Fibroblast of skin of left quadriceps (primary cell): ENCODE results near the gene PANK1.

Experiments
- DNase-seq, 2 experiments: peaks; one replicate each; pipeline ENCODE4 v3.0.0-alpha.2; 2013; ENCODE audit warnings: low read depth in 2 of 2

PANK1 gene

DNA sequence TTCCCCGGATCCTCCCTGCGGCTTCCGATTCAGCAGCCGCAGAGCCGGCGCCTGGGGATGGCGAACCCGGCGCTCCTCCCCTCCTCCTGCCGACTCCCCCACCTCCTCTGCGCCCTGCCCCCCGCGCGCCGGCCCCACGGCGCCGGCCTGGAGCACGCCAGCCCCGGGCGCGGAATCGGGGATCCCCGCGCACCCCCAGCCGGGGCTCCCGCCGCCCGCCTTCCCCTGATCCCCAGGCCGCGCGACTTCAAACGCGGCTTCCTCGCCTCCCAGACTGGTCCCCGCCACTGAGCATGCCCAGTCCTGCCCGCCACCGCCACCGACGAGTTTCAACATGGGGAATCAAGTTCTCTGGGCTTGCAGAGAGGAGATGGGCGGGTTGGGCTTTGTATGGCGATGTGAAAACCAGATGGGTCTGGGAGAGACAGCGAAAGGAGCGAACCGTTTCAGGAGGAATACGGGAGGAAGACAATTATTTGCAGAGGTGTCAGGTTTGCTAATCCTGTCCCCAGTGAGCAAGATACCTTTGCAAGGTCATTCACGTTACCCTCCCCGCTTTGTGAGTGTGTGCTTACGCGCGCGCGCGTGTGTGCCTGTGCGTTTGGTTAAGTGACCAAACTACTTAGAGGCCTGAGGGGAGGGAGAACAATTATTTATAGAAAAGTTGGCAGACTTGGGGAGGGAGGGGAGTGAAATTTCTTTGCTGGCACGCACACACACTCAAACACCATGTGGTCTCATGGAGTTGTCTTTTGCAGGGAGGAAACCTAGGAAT is at the start of gene PANK1:
Gene PANK1, minus strand, starts transcription at position 276 of the 775 bp plus-strand sequence. CDS start 351 bp downstream, outside the sequence.
- no peak for DNase-seq

DNA sequence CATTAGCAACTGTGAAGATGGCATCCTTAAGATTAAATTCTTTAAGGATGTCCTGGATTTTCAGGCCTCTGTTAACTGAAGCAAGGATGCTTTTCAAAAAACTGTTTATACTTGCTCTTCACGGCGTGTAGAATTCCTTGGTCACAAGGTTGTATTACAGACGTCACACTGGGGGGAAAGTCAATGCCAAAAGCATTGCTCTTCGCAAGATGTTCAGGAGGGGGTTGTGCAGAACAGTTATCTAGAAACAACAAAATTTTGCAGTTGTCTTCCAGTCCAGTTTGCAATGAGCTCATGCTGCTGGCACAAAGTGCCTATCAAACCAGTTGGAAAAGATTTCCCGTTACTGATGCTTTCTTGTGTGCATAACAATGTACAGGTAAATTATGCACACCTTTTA is 48.1 kb upstream of the PANK1 start:
- DNase-seq = no peak

DNA sequence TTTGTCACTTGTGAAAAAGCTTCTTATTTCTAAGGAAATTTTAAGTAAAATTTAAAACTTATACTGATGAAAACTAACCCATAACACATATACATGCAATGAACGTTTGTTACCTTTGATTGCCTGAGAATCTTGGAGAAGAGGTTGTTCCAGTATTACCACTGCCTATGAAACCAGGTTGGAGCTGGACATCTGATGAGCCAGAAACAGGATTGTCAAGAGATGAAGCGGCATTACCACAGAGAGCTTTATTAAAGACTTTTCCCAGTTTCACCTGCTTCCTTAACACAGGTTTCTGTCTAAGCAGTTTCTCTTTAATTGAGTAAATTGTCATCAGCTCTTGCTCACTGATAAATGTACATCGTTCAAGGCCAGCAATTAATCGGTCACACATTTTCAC is 47.4 kb upstream of the PANK1 start:
- DNase-seq = no peak

DNA sequence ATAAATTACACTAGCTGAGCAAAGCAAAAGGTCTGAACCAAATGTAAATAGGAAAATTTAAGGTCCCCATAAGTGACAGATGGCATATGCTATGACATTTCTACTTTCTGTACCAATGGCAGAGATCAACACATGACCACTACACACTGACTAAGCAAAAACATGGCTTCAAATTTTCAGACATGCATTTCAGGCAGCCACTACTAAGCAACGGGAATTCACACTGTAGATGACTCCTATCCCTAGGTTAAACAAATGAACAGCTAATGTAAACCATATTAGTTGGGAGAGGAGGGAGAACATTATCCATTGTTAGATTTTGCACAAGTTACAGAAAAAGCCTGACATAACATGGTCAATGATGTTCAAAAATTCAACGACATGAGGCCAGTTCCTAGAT is 45.0 kb upstream of the PANK1 start:
- no peak for DNase-seq

DNA sequence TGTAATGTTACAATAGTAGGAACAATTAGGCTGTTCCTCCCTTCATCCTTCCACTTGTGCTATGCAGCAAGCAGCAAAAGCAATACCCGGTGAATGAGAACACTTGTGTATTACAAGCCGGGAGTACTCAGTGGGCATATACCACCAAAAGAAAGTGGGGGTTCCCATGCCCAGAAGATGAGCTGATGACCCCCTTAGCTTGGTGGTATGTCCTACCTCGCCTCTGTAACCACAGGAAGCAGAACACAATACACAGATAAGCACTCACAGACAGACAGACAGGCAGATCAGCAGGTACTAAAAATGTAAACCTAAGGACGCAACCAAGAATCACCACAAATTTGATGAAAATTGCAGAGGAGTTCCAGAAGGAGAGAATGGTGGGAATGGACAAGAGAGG is 40.9 kb upstream of the PANK1 start:
- DNase-seq = no peak

DNA sequence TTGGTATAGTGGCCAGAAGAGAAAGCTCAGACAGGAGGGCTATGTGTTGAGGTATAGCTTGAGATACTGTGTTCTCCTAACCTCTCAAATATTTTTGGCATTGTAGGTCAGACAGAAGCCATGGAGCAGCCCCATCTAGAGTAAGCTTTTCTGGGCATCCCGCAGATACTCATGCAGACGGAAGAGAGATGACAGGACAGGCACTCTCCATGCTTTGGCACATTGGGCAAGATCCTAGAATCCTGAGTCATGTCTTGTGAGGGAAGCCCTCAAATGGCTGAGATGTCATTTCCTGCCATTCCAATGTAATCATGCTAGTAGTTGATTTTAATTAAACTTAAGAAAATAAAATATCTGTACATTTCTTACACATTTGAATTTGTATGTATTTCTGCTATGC is 39.6 kb upstream of the PANK1 start:
- no peak for DNase-seq

DNA sequence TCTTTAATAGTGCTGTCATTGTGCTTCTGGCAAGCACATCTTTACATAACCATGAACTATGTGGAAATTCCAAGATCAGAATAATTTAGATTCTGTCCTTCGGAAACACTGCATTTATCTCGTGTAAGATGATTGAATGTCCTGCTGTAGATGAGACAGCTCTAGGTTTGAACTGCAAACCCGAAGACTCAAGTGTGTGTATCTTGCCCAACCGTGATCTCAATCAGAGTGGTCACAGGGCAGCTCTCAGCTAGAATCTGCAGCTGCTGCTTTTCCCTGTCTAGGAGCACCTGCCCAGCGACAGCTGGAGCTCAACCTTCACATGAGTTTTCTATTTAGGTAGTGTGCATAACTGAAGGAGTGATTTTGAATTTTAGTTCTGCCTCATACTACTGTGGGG is 38.8 kb upstream of the PANK1 start:
- no peak for DNase-seq

DNA sequence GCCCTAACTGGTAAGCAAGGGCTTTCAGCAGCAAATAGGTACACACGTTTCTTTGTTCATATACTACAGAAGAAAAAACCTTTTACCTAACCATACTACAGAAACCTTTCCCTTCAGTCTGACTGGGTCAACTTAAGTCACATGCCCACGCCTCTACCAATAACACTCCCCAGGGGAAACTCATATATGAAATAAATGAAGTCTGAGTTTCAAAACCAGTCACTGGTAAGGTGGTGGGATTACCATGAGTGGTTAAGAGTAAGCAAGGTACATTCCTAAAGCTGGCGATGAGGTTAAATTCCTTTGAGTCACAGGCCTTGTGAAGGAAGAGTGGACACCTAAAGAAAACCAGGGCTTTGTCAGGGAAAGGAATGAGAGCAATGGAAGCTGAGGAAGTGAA is 34.9 kb upstream of the PANK1 start:
- DNase-seq = no peak

DNA sequence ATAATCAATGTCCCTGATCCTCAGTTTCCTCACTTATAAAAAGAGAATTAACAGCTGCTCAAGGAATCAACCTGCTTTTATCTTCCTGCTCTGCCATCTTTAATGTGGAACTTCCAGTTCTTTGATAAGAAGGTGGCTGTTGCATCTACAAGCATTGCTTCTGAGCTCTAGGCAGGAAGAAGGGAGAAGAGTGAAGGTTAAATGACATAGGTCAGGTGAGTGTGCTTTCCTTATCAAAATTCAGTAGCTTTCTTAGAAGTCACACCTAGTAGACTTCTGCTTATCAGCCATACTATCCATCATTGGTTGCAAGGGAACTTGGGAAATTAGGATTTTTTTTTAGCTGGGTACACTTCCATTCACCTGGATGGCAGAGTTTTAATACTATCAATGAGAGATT is 32.3 kb upstream of the PANK1 start:
- DNase-seq = no peak

DNA sequence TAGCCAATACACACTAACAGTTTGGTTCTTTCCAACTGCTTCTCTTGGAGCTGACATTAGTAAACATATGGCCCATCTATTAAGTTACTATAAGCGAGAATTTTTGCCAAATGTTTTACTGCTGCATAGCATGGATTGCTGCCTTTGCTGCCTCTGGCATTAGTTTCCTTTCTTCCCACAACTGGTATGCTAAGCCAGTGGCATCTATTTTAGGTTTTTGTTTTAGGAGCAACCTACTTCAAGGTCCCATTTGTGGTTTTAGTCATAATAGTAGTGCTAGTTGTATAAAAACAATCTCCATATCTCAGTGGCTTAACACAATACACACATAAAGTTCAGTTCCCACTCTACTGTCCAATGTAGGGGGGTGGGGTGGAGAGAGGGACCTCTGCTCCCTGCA is 25.9 kb upstream of the PANK1 start:
- DNase-seq = no peak

DNA sequence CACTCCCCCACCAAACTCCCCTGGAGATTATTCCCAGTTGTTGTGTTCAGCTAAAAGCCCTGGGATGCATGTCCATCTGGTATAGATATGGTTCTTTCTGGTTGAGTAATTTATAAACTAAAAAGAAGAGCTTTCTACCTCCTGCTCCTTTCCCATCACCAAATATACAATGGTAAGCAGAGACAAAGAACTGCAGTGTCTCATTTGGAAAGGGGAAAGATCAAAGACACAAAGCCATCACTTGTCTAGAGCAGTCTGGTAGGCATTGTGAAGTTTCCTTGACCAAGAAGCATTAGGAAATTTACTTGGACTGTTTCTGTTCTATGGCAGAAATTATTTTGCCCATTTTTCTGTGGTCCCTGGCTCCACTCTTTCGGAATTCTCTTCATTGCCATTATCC is 24.9 kb upstream of the PANK1 start:
- DNase-seq = no peak

DNA sequence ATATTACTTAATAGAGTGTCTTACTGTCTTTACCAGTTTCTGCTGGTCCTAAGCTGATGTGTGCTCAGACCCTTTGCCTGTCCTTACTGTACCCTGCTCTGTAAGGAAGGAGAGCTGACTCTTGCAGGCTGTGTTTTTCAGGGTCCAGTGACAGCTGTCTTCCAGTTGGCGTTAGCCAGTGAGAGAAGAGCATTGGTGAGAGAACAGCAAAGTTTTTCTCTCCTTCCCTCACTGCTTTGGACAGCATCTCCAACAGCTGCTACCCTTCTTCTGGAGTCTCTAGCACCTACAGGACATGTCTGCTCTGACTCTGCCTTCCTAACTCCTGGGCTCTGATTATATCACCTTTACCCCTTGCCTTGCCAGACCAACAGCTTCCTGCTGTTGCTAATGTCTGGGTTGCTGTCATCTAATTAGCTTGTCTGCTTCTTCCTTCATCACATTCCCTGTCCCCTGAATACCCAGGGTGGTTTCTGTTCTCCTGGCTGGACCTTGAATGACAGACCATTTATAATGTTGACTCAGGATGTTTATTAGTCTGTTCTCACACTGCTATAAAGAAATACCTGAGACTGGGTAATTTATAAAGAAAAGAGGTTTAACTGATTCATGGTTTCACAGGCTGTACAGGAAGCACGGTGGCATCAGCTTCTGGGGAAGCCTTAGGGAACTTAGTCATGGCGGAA is 23.5 kb upstream of the PANK1 start:
- no peak for DNase-seq

DNA sequence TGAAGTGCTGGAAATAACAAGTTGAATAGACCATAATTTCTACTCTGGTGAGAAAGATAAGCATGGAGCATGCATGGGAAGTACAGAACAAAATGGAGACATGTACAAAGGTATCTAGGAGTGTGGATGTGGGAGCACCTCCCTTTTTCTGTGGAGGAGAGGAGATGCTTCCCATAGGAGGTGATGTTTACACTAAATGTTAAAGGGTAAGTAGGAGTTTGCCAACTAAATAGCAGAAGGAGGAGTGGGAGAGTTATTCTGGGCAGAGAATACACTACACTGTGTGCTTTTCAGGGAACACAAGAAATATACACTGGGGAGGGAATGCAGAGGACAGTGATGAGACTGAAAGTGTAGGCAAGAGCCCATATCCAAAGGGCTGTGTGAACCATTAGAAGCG is 21.1 kb upstream of the PANK1 start:
- DNase-seq = no peak

DNA sequence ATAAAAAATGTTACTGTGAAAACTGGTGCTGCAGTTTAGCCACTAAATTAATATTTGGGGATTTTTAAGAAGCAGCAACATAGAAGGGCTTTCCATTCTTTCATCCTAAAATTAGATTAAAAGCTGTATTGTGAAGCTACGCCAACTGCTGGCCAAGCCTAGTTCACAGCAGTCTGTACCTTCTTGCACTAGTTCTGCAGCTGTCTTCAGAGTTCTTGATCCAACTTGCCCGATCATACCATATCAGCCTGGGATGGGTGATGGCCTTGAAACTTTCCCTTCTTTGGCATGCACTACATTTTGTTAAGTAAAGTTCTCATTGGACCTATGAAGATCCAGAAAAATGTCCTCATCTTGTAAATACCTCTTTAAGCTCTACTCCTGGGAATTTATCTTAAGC is 20.3 kb upstream of the PANK1 start:
- no peak for DNase-seq

DNA sequence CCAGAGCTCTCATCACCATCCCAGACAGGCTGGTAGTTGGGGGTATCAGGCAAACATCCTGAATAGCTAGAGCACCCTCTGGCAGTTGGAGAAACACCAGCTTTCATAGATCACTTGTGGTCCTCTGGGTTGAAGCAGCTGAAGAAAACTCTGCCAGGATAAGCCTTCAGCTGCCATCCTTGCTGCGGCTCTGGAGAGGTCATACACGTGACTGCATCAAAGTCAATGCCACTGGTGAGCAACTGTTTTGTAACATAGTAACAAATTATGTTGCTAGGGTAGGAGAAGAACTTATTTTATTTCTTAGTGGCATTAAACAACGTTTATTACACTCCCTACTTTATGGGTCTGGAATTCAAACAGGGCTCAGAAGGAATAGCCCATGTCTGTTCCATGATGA is 19.2 kb upstream of the PANK1 start:
- no peak for DNase-seq

DNA sequence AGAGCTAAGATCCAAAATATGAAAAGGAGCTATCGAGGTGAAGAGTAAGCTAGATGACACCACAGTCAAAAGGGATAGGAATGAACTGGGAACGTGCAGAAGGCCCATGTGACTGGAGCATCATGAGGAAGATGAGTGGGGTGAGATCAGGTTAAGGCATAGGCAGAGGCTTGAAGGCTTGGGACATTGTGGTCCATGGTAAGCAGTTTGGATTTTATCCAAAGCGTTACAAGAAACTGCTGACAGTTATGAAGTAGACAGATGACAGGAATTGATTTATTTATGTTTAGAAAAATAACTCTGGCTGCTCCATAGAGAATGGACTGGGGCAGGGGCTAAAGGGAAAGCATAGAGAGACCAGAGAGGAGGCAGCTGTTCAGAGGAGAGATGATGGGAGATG is 18.1 kb upstream of the PANK1 start:
- DNase-seq = no peak

DNA sequence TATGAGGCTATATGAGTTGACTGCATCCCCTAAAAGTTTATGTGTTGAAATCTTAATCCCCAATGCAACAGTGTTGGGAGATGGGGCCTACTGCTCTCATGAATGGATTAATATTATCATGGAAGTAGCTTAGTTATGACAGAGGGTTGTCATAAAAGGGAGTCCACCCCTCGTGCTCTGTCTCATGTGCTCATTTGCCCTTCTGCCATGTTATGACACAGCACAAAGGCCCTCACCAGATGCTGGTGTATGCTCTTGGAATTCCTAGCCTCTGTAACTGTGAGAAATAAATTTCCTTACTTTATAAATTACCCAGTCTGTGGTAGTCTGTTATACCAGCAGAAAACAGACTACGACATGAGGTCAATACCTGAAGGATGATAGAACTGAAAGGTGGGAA is 17.6 kb upstream of the PANK1 start:
- no peak for DNase-seq

DNA sequence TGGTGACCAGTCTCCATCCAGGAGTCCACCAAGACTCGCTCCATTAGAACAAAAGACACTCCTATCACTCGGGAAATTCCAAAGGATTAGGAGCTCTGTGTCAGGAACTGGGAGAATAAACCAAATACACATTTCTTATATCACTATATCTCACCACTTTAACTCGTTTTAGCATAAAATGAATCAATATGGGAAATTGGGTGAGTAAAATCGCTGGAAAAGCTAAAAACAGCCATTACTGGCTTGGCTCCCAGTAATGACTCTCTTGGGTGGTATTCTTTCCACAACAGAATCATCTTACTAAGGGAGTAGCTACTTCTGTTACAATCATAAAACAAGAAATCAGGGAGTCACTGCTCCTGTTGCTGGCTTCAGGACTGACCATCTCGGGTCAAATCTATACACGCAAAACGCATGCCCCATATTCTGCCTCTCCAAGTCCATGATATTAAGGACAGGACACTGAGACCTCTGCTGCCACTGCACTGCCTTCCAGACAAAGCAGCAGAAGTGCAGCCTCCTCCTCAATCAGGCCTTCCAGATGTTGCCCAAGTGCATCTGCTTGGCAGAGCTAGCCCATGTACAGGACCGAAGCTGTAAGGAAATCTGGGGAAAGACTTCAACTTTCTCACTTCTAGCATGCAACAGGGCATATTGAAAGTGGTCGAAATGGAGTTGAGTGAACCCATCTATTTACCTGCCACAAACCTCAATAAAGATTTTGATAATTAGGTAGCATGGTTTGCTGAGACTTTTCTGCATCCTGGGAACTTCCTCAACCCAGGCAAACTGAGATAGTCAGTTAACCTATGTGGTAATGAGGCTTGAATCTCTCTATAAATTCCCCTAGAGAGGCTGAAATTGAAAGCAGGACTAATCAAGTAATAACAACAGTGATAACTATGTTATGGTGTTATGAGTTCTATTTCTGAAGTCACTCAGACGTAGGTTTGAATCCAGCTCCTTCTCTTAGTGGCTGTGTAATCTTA is 14.4 kb upstream of the PANK1 start:
- DNase-seq = peak; percentile 87 to 90

DNA sequence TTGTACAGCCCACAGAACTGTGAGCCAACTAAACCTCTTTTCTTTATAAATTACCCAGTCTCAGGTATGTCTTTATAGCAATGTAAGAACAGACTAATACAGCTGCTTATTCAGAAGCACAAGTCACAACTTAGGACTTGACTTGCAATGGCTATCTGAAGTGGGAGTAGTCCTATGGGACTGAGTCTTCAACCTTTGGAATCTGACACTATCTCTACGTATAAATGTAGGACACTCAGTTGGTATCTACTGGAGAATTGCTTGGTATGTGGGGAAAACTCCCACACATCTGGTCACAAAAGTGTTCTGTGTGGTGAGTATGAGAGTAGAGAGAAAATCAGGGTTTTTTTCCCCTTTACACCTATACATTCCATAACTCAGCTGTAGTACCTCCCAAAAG is 12.3 kb upstream of the PANK1 start:
- DNase-seq = no peak

DNA sequence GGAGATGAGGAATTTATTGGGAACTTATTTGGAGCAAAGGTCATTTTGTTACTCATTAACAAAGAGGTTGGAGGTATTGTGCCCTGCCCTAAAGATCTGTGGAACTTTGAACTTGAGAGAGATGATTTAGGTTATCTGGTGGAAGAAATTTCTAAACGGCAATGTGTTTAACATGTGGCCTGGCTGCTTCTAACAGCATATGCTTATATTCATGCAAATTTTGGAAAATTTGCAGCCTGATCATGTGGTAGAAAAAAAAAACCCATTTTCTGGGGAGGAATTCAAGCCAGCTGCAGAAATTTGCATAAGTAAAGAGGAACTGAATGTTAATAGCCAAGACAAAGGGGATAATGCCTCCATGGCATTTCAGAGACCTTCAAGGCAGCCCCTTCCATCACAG is 10.7 kb upstream of the PANK1 start:
- DNase-seq = no peak

DNA sequence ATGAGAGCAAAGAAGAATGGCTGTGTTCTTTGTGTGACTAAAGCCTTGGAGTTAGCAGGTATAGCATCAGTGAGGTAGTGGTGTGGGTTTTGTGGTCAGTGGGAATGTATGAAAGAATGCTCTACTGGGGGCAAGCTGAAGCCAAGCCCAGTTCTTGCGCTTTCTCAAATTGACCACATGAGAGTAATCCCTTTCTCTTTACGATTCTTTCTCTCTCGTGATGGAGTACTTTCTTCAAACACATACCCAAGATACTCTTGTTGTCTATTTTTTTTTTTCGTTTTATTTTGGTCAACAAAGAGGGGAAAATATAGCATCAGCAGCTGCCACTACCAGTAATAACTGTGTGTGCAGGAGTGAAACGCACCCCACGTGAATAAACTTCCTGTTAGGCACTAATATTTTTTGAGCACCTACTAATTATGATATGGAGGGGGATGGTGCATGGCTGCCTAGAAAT is 8.4 kb upstream of the PANK1 start:
- DNase-seq = peak; percentile 47

DNA sequence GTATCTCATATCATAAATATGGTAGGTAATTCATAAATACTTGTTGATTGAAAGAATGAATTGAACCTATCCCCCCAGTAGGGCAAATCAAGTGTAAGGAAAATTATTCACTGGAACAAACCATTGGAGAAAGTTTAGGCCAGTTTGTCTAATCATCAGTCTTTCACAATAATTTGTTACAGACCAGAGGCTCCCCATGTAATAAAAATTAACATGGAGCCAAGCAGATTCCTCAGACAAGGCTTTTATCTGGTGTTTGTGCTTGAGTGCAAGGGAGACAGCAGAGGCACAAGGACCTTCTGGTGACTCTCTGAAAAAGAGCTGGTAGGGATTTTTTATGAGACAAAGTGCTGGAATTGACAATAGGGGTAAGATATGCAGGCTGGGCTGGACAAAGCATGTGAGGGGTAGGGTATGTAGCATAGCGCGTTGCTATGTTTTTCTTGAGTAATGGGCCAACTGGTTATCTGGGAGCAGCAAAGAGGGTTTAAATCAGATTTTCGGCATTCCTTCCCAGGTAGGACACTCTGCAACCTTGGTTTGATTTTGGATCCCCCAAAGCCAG is 7.8 kb upstream of the PANK1 start:
- DNase-seq = no peak
